ENCODE data around the gene ZCCHC24. TPM values are rescaled to one million over a fixed set of nuclear protein-coding genes. Genes with fewer than 3 reads are reported as not detected.
A peak's percentile ranks its signal among the peaks of the same experiment; 100 is the strongest.

The ZCCHC24 gene
- polyA plus RNA-seq, 6 donors from 2014 or later, result 0.12 to 0.54 (median 0.43) TPM; not detected in 1

DNA sequence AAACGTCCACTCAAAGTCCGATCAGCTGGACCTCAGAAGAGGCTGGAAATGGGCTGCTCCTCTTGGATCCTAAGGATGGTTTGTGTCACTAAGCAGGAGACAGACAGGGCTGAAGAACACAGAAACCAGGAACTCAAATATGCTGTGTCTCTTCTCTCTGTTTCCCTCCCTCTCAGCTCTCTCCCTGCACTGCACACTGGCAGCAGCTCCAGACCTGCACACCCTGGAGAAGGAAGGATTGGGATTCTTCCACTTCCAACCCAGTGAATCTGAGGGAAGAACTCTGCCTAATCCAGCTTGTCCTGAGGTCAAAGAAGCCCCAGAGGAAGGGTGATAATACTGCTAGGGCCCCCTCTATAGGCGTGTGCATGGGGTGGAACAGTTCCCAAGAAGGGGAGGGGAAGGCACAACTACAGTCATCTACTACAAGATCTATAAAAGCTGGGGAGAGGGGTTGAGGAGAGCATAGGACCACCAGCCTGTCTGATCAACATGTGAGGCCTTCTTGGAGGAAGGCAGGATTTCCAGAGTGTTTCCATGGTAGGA is 22.7 kb upstream of the ZCCHC24 start:
- ATAC-seq (ENCODE audit: low read depth in 2 of 2) (no peak), DNase-seq (no peak)
- Mint-ChIP-seq H3K4me3 (no peak overlapping the region), H3K9me3 (no peaks in the 10 kb centered on the region), H3K36me3 (no peaks in the 10 kb centered on the region), H3K27ac (peak overlapping the region in 1 of 6 donors; percentile 8), H3K27me3 (peaks cover 13 to 20% (median 14%) of the 10 kb centered on the region in 3 donors), H3K4me1 (no peaks in the 10 kb centered on the region)

DNA sequence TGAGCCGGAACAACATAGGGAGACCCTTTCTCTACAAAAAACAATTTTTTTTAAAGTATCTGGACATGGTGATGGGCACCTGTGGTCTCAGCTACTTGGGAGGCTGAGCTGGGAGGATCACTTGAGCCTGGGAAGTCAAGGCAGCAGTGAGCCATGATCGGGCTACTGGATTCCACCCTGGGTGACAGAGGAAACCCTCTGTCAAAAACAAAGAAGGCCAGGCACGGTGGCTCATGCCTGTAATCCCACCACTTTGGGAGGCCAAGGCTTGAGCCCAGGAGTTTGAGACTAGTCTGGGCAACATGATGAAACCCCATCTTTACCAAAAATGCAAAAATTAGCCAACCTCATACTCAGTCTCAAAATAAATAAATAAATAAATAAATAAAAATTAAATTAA is 19.9 kb upstream of the ZCCHC24 start:
- no peak for ATAC-seq (ENCODE audit: low read depth in 2 of 2)
- H3K27ac Mint-ChIP-seq, result no peak overlapping the region
- no peaks in the 10 kb centered on the region for H3K36me3 Mint-ChIP-seq
- H3K27me3 Mint-ChIP-seq, result peaks cover 8 to 14% (median 12%) of the 10 kb centered on the region in 3 donors
- no peaks in the 10 kb centered on the region for H3K4me1 Mint-ChIP-seq
- H3K4me3 Mint-ChIP-seq, result no peak overlapping the region
- no peaks in the 10 kb centered on the region for H3K9me3 Mint-ChIP-seq
- DNase-seq, result no peak

DNA sequence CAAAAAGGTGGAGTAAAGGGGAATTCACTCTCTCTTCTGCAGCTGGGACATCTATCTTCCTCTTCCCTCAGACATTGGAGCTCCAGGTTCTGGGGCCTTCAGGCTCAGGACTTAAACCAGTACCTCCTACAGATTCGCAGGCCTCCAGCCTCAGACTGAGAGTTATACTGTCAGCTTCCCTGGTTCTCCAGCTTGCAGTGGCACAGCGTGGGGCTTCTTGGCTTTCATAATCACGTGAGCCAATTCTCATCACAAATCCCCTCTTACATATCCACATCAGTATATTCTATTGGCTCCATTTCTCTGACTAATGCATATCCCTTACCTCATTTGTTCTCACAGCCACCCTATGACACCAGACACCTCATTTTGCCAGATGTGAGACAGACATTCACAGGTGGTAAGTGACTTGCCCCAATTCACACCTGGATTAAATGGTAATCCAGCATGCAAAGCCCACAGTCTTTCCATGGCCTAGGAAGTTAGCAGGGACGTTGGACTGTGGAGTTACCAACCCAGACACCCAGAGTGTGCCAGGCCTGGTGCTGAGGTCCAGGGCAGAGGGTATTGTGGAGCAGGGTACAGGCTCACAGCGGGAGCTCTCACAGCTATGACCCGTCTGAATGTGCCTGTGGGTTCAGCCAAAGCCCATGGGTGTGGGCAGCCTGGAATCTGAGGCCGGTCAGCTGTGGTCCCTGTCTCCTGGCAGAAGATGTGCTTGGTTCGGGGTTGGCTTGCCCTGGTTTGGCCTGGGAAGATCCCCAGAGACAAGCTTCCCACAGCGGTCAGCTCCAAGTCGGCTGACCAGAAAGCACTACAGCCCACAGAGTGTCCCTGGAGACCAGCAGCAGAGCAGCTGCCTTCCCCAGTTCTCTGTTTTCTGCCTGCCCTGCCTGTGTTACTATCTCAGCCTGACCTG is 18.4 kb upstream of the ZCCHC24 start:
- H3K9me3 Mint-ChIP-seq, result no peaks in the 10 kb centered on the region

DNA sequence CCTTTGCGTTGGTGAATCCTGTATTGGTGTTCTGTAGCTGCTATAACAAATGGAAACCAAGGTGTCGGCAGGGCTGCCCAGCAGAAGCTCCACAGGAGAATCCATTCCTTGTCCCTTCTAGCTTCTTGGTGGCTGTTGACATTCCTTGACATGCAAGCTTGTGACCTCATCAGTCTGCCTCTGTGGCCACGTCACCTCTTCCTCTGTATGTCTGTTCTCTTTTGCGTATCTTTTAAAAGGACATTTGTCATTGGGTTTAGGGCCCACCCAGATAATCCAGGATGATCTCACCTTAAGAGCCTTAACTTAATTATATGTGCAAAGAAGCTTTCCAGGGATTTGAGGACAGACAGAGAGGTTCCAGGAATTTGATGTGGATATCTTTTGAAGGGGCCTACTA is 15.3 kb upstream of the ZCCHC24 start:
- no peaks in the 10 kb centered on the region for H3K4me1 Mint-ChIP-seq
- peaks cover 5 to 6% (median 5%) of the 10 kb centered on the region in 3 donors for H3K27me3 Mint-ChIP-seq
- H3K4me3 Mint-ChIP-seq, result no peak overlapping the region
- ATAC-seq (ENCODE audit: low read depth in 2 of 2) (no peak), DNase-seq (no peak)
- no peaks in the 10 kb centered on the region for H3K36me3 Mint-ChIP-seq
- H3K27ac Mint-ChIP-seq, result no peak overlapping the region
- no peaks in the 10 kb centered on the region for H3K9me3 Mint-ChIP-seq

More for the DNA sequence above, 18.4 kb upstream of the ZCCHC24 start:
- no peak overlapping the region for H3K27ac Mint-ChIP-seq
- no peak overlapping the region for H3K4me3 Mint-ChIP-seq
- ATAC-seq (ENCODE audit: low read depth in 2 of 2), result no peak
- no peak for DNase-seq
- H3K36me3 Mint-ChIP-seq, result no peaks in the 10 kb centered on the region
- H3K27me3 Mint-ChIP-seq, result peaks cover 8 to 14% (median 12%) of the 10 kb centered on the region in 3 donors
- no peaks in the 10 kb centered on the region for H3K4me1 Mint-ChIP-seq

DNA sequence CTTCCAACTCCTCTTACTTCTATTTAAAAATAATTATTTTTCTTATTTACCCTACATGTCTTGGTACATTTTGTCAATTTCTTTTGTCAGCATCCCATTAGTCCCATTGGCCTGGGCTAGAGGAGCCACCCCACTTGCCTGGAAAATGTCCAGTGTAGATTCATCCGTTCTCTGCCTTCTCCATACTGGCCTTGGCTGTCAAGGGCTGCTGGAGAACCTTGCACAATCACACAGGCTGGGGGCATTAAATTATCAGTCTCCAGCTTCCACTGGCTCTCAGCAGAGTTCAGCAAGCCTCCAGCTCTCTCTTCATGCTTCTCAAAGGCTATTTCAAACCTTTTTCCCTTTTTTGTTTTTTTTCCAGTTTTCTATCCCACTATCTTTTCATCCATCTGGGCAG is 13.8 kb upstream of the ZCCHC24 start:
- Mint-ChIP-seq H3K36me3 (no peaks in the 10 kb centered on the region), H3K9me3 (no peaks in the 10 kb centered on the region), H3K4me1 (no peaks in the 10 kb centered on the region), H3K27me3 (peaks cover 5 to 9% (median 8%) of the 10 kb centered on the region in 3 donors), H3K27ac (no peak overlapping the region), H3K4me3 (no peak overlapping the region)
- no peak for ATAC-seq (ENCODE audit: low read depth in 2 of 2)
- no peak for DNase-seq

DNA sequence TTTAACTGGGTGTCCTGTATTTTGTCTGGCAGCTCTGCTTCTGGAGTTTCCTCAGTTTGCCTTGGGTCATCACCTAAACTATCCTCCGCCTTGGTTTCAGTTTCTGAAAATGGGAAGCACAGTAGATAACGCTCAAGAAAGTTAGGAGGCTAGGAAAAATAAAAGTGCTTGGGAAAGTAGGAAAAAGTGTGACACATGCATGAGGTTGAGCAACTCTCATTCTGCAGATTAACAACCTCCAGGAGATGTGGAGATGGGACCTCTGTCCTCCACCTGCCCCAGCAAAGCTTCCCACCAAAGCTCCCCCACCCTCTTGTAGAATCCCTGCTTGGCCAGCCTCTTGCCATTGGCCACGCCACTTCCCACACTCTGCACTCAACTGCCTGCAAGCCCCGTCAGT is 13.1 kb upstream of the ZCCHC24 start:
- H3K4me1 Mint-ChIP-seq, result no peaks in the 10 kb centered on the region
- no peak overlapping the region for H3K4me3 Mint-ChIP-seq
- H3K27me3 Mint-ChIP-seq, result peaks cover 5 to 16% (median 9%) of the 10 kb centered on the region in 3 donors
- no peak for DNase-seq
- no peak overlapping the region for H3K27ac Mint-ChIP-seq
- H3K36me3 Mint-ChIP-seq, result no peaks in the 10 kb centered on the region
- no peak for ATAC-seq (ENCODE audit: low read depth in 2 of 2)
- no peaks in the 10 kb centered on the region for H3K9me3 Mint-ChIP-seq

DNA sequence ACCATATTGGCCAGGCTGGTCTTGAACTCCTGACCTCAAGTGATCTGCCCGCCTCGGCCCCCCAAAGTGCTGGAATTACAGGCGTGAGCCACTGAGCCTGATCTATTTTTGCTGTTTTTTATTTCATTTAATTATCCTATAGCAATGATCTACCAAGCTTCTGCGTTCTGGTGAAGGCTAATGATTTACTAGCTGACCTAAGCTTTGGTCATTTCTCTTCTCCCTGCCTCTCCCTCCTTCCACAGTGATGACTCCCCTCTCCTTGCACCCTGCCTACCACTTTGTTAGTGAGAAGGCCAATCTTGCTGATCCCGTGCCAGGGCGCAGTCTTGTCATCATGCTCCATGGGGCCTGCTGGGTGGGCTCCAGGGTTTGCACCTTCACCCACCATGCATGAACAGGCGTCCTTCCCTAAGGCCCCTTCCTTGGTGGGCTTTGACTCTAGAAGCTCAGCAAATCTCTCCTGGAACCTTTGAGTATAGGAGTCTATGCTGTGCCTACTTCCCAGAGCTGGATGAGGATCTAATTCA is 11.9 kb upstream of the ZCCHC24 start:
- H3K27ac Mint-ChIP-seq, result no peak overlapping the region
- no peaks in the 10 kb centered on the region for H3K36me3 Mint-ChIP-seq
- ATAC-seq (ENCODE audit: low read depth in 2 of 2) (no peak), DNase-seq (no peak)
- no peaks in the 10 kb centered on the region for H3K9me3 Mint-ChIP-seq
- no peak overlapping the region for H3K4me3 Mint-ChIP-seq
- no peaks in the 10 kb centered on the region for H3K4me1 Mint-ChIP-seq
- peaks cover 5 to 17% (median 9%) of the 10 kb centered on the region in 3 donors for H3K27me3 Mint-ChIP-seq

DNA sequence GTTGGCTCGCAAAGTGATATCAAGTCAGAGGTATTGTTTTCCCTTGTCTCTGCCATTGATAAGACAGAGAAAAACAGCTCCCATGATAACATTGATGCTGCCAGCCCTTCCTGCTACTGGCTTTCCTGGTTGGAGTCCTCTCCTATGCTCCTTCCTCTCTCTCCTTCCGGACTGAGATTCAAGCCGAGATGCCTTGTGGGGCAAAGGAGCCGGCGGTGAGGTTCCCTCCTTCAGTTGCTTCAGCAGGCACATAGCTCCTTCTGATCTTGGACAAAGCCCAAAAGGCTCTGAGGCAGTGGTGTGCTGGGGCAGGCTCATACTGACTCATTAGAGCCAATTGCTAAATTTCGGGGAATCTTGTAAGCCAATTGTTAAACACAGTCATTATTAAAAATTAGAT is 8.8 kb upstream of the ZCCHC24 start:
- DNase-seq, result no peak
- H3K27me3 Mint-ChIP-seq, result peaks cover 5 to 17% (median 9%) of the 10 kb centered on the region in 3 donors
- H3K36me3 Mint-ChIP-seq, result no peaks in the 10 kb centered on the region
- no peak for ATAC-seq (ENCODE audit: low read depth in 2 of 2)
- no peak overlapping the region for H3K27ac Mint-ChIP-seq
- no peak overlapping the region for H3K4me3 Mint-ChIP-seq
- H3K9me3 Mint-ChIP-seq, result no peaks in the 10 kb centered on the region
- no peaks in the 10 kb centered on the region for H3K4me1 Mint-ChIP-seq

DNA sequence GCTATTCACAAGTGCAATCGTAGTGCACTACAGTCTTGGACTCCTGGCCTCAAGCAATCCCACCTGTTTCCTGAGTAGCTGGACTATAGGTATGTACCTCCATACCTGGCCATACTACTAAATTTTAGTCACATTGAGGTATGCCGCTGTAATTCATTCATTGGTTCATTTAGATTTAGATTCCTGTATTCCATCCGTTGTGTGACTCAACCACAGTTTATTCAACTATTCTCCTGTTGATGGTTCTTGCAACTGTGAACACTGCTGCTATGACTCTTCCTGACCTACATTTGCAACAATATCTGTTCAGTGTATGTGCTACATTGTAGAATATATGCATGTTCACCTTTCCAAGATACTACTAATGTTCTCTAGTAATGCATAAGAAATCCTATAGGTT is 8.0 kb upstream of the ZCCHC24 start:
- no peaks in the 10 kb centered on the region for H3K36me3 Mint-ChIP-seq
- H3K9me3 Mint-ChIP-seq, result no peaks in the 10 kb centered on the region
- H3K4me1 Mint-ChIP-seq, result no peaks in the 10 kb centered on the region
- peaks cover 0 to 17% (median 9%) of the 10 kb centered on the region in 3 donors for H3K27me3 Mint-ChIP-seq
- no peak overlapping the region for H3K27ac Mint-ChIP-seq
- DNase-seq (no peak), ATAC-seq (ENCODE audit: low read depth in 2 of 2) (no peak)
- no peak overlapping the region for H3K4me3 Mint-ChIP-seq

DNA sequence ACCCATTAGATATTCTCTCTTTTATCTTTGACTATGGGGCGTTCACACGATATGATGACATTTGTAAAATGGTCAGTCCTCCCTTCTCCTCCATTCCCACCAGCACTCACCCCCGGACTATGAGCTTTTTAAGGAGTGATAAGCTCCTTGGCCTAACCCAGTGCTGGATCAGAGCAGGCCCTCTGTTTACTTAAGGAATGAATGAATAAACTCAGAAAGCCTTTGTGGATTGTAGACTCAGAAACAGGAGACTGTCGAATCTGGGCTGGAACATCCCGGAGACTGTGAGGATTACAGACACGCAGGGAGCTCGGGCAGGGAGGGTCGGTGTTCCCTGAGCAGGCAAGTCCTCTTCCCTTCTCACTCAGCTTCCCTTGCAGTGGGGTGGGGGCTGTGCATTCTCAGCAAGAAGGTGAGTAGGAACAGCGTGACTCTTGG is 6.8 kb upstream of the ZCCHC24 start:
- no peak overlapping the region for H3K27ac Mint-ChIP-seq
- no peaks in the 10 kb centered on the region for H3K36me3 Mint-ChIP-seq
- ATAC-seq (ENCODE audit: low read depth in 2 of 2) (no peak), DNase-seq (no peak)
- peaks cover 0 to 17% (median 9%) of the 10 kb centered on the region in 3 donors for H3K27me3 Mint-ChIP-seq
- H3K4me3 Mint-ChIP-seq, result no peak overlapping the region
- H3K4me1 Mint-ChIP-seq, result no peaks in the 10 kb centered on the region
- H3K9me3 Mint-ChIP-seq, result no peaks in the 10 kb centered on the region

DNA sequence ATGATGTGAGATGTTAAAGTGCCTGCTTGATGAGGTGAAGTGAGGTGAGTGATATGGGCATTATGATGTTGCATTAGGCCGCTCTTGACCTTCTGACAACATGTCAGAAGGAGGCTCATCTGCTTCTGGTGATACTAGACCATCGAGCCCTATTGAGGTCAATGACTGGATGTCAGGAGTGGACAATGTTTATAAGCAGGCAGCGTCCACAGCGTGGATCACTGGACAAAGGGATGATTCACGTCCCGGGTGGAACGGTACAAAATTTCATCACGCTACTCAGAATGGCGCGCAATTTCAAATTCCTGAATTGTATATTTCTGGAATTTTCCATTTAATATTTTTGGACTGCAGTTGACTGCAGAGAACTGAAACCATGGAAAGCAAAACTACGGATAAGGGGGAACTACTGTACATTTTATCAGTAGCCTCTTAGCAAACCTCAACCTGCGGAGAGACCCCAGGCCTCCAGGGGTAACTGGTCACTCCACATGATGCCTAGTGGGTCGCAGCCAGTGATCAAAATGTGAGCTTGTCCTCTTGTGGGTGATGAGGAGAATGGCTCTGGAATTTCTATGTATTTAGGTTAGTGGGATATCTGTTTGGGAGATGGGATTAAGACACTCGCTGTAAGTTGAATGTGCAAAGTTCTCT is 5.7 kb upstream of the ZCCHC24 start:
- peaks cover 0 to 17% (median 8%) of the 10 kb centered on the region in 3 donors for H3K27me3 Mint-ChIP-seq
- no peak overlapping the region for H3K4me3 Mint-ChIP-seq
- DNase-seq (no peak), ATAC-seq (ENCODE audit: low read depth in 2 of 2) (no peak)
- peaks cover 1 to 9% (median 7%) of the 10 kb centered on the region in 3 donors for H3K4me1 Mint-ChIP-seq
- H3K9me3 Mint-ChIP-seq, result no peaks in the 10 kb centered on the region
- H3K36me3 Mint-ChIP-seq, result no peaks in the 10 kb centered on the region
- peak overlapping the region in 1 of 6 donors; percentile 62 for H3K27ac Mint-ChIP-seq

DNA sequence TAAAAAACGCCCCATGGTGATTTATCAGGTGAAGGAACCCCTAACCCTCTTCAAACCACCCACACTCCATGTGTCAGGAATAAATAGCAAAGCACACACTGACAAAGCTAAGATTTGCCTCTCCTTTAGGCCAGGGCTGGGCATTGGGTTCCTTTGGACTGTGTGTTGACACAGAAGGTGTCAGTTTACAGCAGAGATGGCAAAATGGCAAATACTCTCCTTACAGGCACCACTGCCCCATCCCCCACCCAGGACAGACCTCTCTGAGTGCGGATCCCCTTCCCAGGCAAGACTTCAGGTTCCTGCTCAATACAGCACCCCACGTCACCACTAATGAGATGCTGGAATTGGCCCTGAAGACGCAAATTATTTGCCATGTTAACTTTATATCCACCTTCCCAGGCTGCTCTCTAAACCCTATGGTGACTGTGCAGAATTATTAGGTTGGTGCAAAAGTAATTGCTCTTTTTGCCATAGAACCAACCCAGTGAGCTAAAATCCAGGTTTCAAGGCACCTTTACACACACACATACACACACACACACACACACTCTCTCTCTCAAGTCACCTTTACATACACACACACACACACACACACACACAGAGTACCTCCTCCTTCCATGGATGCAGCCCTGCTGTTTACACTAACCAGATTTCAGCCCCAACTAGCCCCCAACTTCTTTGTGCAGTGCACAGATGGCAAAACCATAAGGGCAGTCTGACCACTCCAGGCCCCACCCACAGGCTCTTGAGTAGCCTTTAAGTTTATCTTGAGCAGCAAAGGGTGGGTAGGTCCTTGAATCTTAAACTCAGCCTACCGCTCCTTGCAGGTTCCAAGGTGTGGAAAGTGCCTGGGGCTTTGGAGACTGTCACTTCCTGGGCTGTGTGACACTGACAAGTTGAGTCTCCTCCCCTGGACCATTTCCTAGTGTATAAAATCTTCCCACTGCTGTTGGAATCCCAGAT is 4.0 kb upstream of the ZCCHC24 start:
- no peaks in the 10 kb centered on the region for H3K36me3 Mint-ChIP-seq
- peaks cover 9 to 17% (median 12%) of the 10 kb centered on the region in 3 donors for H3K4me1 Mint-ChIP-seq
- peaks cover 0 to 11% (median 0%) of the 10 kb centered on the region in 3 donors for H3K27me3 Mint-ChIP-seq
- ATAC-seq (ENCODE audit: low read depth in 2 of 2), result no peak
- DNase-seq, result no peak
- H3K9me3 Mint-ChIP-seq, result no peaks in the 10 kb centered on the region
- H3K4me3 Mint-ChIP-seq, result peak overlapping the region in 1 of 8 donors; percentile 52
- peak overlapping the region in 2 of 6 donors; percentile 48 to 67 for H3K27ac Mint-ChIP-seq

DNA sequence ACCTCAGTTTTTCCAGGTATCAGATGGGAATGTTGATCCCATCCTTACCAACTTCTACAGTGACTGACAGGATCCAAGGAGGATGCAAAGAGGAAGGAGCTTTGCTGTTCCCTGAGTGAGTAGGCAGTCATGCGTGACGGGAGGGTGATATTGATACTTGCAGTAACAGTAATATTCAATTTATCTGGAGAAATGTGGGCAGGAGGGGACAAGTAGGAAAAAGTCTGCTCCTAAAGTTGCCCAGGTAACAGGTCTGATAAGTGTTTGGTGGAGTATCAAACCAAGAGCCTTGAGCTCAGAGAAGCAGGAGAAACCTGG is 3.3 kb upstream of the ZCCHC24 start:
- peak overlapping the region in 1 of 8 donors; percentile 83 for H3K4me3 Mint-ChIP-seq
- peaks cover 0 to 4% (median 0%) of the 10 kb centered on the region in 3 donors for H3K27me3 Mint-ChIP-seq
- H3K27ac Mint-ChIP-seq, result no peak overlapping the region

More for the DNA sequence above, 3.3 kb upstream of the ZCCHC24 start:
- H3K36me3 Mint-ChIP-seq, result no peaks in the 10 kb centered on the region
- no peaks in the 10 kb centered on the region for H3K9me3 Mint-ChIP-seq
- H3K4me1 Mint-ChIP-seq, result peaks cover 16 to 25% (median 20%) of the 10 kb centered on the region in 3 donors
- DNase-seq (no peak), ATAC-seq (ENCODE audit: low read depth in 2 of 2) (no peak)

All from naive B cell (primary cell).